ENCODE data around the gene ASCC3.
A peak's percentile ranks its signal among the peaks of the same experiment; 100 is the strongest.

Gene ASCC3

DNA sequence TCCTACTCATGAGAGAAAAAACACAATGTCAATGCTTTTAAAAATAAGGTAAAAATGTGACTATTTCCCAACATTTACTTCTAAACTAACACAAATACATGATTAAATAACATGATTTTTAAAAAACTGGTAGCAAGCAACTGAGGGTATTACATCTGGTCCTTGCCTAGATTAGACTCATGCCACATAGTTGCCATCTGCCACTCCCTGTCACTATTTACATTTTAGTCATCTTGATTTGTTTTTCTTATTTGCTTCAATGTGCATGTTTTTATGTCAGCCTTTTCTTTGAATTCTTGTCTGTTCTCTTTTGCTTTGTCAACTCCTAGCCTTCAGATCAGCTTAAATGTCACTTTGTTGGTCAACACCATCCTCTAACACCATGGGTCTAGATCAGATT, 209.4 kb downstream of the ASCC3 start:
- H3K4me3 ChIP-seq (ENCODE audit: low read depth, low read length), result no peak overlapping the region
- TF ChIP-seq, protein P1, sequence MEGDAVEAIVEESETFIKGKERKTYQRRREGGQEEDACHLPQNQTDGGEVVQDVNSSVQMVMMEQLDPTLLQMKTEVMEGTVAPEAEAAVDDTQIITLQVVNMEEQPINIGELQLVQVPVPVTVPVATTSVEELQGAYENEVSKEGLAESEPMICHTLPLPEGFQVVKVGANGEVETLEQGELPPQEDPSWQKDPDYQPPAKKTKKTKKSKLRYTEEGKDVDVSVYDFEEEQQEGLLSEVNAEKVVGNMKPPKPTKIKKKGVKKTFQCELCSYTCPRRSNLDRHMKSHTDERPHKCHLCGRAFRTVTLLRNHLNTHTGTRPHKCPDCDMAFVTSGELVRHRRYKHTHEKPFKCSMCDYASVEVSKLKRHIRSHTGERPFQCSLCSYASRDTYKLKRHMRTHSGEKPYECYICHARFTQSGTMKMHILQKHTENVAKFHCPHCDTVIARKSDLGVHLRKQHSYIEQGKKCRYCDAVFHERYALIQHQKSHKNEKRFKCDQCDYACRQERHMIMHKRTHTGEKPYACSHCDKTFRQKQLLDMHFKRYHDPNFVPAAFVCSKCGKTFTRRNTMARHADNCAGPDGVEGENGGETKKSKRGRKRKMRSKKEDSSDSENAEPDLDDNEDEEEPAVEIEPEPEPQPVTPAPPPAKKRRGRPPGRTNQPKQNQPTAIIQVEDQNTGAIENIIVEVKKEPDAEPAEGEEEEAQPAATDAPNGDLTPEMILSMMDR (IDR thresholded peaks at IDR 0.05; ENCODE audit: control insufficient read depth, extremely low read depth, insufficient read depth), result no peak
- DNase-seq (ENCODE audit: low read depth), result no peak

DNA sequence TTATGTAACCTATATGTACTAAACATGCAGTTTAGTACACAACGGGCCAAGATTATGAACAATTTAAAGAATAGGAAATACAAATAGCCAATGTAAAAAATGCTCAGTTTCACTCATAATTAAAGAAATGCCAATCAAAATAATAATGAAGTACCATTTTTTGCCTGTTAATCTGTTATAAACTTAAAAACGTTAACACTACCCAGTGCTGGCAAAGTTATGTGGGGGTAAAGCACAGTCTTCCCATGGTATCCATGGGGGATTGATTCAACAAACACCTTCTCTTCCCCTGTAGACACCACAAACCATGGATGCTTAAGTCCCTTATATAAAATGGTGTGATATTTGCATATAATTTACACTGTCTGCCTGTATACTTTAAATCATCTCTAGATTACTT, 211.1 kb downstream of the ASCC3 start:
- H3K4me3 ChIP-seq (ENCODE audit: low read depth, low read length), result no peak overlapping the region
- TF ChIP-seq, protein P1 (IDR thresholded peaks at IDR 0.05; ENCODE audit: control insufficient read depth, extremely low read depth, insufficient read depth), result no peak
- DNase-seq (ENCODE audit: low read depth), result no peak

DNA sequence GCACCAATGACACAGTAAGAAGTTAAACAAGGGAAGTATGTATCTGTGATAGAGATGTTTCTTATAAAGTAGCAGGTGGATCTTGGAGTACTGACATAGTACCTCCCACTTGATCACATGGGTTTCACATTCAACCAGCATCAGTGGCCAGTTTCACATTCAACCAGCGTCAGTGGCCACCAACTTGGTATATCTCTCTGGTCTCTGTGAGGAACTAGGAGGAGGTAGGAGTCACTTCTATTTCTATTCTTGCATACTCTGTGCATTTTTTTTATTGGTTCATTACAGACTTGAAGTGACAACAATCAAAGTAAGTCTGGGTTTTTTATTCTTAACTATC, 216.1 kb downstream of the ASCC3 start:
- TF ChIP-seq, protein P1 (IDR thresholded peaks at IDR 0.05; ENCODE audit: control insufficient read depth, extremely low read depth, insufficient read depth), result no peak
- no peak overlapping the region for H3K4me3 ChIP-seq (ENCODE audit: low read depth, low read length)
- DNase-seq (ENCODE audit: low read depth), result no peak

DNA sequence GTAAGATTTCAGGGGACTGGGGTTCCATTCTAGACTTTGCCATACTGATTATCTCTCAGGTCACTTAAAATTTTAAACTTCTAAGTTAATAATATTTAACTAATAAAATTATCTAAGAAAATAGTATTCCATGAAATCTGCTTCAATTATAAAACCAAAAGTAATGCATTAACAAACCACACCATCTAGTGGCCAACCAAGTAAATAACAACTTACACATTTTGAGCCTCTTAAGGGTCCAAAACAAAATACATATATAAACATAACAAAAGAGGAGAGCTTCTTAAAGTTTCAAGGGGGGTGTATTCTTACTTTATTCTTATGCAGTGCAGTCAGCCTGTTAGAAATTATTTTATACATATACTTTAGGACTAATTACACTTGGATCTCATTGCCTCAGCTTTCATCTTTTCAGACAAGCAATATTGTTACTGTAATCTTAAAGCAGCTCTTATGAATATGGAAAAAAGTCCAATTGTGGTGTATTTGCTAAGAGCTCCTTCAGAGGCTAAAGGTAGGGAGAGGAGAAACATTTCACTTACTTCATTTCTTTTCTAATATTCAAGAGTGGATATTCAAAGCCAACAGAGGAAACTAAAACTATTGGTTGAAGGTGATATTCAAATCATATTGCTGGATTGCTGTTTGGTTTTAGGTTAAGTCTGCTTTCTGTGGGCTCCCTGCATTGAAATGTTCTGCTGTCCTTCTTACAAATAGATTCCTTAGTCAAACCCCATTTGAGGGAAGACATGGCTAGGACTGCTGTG, 216.7 kb downstream of the ASCC3 start:
- H3K4me3 ChIP-seq (ENCODE audit: low read depth, low read length), result no peak overlapping the region
- TF ChIP-seq, protein P1 (IDR thresholded peaks at IDR 0.05; ENCODE audit: control insufficient read depth, extremely low read depth, insufficient read depth), result peak; percentile 55
- DNase-seq (ENCODE audit: low read depth), result no peak

DNA sequence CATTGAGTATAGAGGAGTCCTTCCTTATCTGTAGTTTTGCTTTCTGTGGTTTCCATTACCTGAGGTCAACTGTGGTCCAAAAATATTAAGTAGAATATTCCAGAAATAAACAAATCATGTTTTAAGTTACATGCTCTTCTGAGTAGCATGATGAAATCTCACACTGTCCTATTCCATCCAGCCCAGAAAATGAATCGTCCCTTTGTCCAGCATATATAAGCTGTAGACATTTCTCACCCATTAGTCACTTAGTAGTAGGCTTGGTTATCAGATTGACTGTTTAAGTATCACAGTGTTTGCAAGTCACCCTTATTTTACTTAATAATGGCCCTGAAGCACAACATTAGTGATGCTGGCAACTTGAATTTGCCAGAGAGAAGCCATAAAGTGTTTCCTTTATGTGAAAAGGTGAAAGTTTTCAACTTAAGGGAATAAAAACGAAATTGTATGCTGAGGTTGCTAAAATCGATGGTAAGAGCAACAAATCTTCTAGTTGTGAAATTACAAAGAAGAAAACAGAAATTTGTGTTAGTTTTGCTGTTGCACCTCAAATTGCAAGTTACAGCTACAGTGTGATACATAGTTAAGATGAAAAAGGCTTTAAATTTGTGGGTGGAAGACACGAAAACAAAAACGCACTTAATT, 217.8 kb downstream of the ASCC3 start:
- TF ChIP-seq, protein P1 (IDR thresholded peaks at IDR 0.05; ENCODE audit: control insufficient read depth, extremely low read depth, insufficient read depth), result no peak
- no peak overlapping the region for H3K4me3 ChIP-seq (ENCODE audit: low read depth, low read length)
- DNase-seq (ENCODE audit: low read depth), result no peak

DNA sequence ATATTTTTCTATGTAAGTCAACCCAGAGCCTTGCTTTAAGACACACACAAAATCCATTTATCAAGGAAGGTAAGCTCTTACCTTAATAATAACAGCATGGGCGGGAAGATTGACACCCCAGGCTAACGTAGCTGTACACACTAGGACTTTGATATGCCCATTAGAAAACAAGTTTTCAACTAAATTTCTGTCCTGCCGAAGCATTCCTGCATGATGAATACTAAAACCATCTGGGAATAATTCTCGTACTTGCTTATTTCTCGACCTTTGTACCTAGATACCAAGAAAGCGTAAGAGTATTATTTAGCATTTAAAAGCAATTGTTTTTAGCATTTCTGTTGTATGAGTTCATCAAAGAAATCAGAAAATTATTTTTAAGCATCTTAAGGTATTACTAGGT, 218.9 kb downstream of the ASCC3 start:
- no peak for DNase-seq (ENCODE audit: low read depth)
- TF ChIP-seq, protein P1 (IDR thresholded peaks at IDR 0.05; ENCODE audit: control insufficient read depth, extremely low read depth, insufficient read depth), result no peak
- H3K4me3 ChIP-seq (ENCODE audit: low read depth, low read length), result no peak overlapping the region

Data from LNCaP clone FGC (cell line).